LHCN-M2 (cell line): ENCODE measurements around the gene SEPTIN8. TPM values are rescaled to one million over a fixed set of nuclear protein-coding genes. Genes with fewer than 3 reads are reported as not detected.
A peak's percentile ranks its signal among the peaks of the same experiment; 100 is the strongest.

Experiments used
- DNase-seq: peaks from one replicate; pipeline ENCODE4 v3.0.0-alpha.2; 2012; ENCODE audit warnings: low read depth
- total RNA-seq: library from RNA; depleted of rRNA; stranded (reverse); fragments of >200 nt; gene quantifications from 2 replicates; pipeline ENCODE4 v1.2.3, GENCODE V29; 2014

Gene SEPTIN8
- total RNA-seq, 1 experiment from 2014 or later, result 26.2 TPM

GRCh38 chr5:132785365-132785764 is 8.3 kb upstream of the SEPTIN8 start:
- no peak for DNase-seq

GRCh38 chr5:132782101-132782500 is 5.1 kb upstream of the SEPTIN8 start:
- DNase-seq, result peak; percentile 29

GRCh38 chr5:132781029-132781428 is 4.0 kb upstream of the SEPTIN8 start:
- DNase-seq, result no peak

- DNase-seq, result no peak
Observed at GRCh38 chr5:132780577-132780976, 3.5 kb upstream of the SEPTIN8 start.

- no peak for DNase-seq
Observed at GRCh38 chr5:132779961-132780360, 2.9 kb upstream of the SEPTIN8 start.

- no peak for DNase-seq
Observed at GRCh38 chr5:132778856-132779255, 1.8 kb upstream of the SEPTIN8 start.

GRCh38 chr5:132778129-132778528 is 1.1 kb upstream of the SEPTIN8 start:
- DNase-seq, result no peak

GRCh38 chr5:132776938-132777208 is 166 bp downstream of the SEPTIN8 start:
- no peak for DNase-seq

GRCh38 chr5:132776131-132776937 is 705 bp downstream of the SEPTIN8 start:
- DNase-seq, result no peak

GRCh38 chr5:132775476-132775961 is 1.5 kb downstream of the SEPTIN8 start:
- DNase-seq, result no peak

- no peak for DNase-seq
Observed at GRCh38 chr5:132774896-132775295, 2.1 kb downstream of the SEPTIN8 start.

- DNase-seq, result no peak
Observed at GRCh38 chr5:132774406-132774805, 2.6 kb downstream of the SEPTIN8 start.

GRCh38 chr5:132773601-132774355 is 3.3 kb downstream of the SEPTIN8 start:
- no peak for DNase-seq

- no peak for DNase-seq
Observed at GRCh38 chr5:132773114-132773513, 3.9 kb downstream of the SEPTIN8 start.

- no peak for DNase-seq
Observed at GRCh38 chr5:132772291-132773070, 4.6 kb downstream of the SEPTIN8 start.

- peak; percentile 69 for DNase-seq
Observed at GRCh38 chr5:132771503-132771998, 5.5 kb downstream of the SEPTIN8 start.

- DNase-seq, result no peak
Observed at GRCh38 chr5:132770476-132771159, 6.4 kb downstream of the SEPTIN8 start.

- no peak for DNase-seq
Observed at GRCh38 chr5:132768485-132768868, 8.6 kb downstream of the SEPTIN8 start.

- no peak for DNase-seq
Observed at GRCh38 chr5:132767150-132767549, 9.9 kb downstream of the SEPTIN8 start.

- no peak for DNase-seq
Observed at GRCh38 chr5:132766806-132767055, 10.3 kb downstream of the SEPTIN8 start.

GRCh38 chr5:132766020-132766805 is 10.8 kb downstream of the SEPTIN8 start:
- DNase-seq, result no peak
